WTC11 (cell line): ENCODE results near the gene SPRY2. TPM values are rescaled to one million over a fixed set of nuclear protein-coding genes. Genes with fewer than 3 reads are reported as not detected.

ENCODE experiments used
- ATAC-seq: fragments of 200-7000 bp; cut with Tn5 transposase; 2 replicates; pipeline ENCODE4 v1.10.0; 2021; ENCODE audit warnings: mild to moderate bottlenecking, moderate library complexity
- CTCF ChIA-PET: fragments of 300-600 bp; sonication (Branson Sonifier 250); formaldehyde crosslinking; loops from one replicate; lab custom pipeline; 2021; ENCODE audit warnings: antibody characterized with exemption; lab: Charles Lee
- POLR2A ChIA-PET: fragments of 350-600 bp; sonication (Branson Sonifier 250); formaldehyde crosslinking; loops from one replicate; lab custom pipeline; 2021; ENCODE audit warnings: antibody characterized with exemption; lab: Charles Lee
- DNase-seq: peaks from one replicate; pipeline ENCODE4 v3.0.0; 2021; ENCODE audit warnings: low spot score
- H3K27ac Mint-ChIP-seq: 2 replicates; pipeline ENCODE4 v1.8.0; 2021; ENCODE audit warnings: mixed read lengths
- H3K27me3 Mint-ChIP-seq: 2 replicates; pipeline ENCODE4 v1.8.0; 2021; ENCODE audit warnings: low read depth, mild to moderate bottlenecking, moderate library complexity, mixed read lengths
- H3K36me3 Mint-ChIP-seq: 2 replicates; pipeline ENCODE4 v1.8.0; 2021; ENCODE audit warnings: mixed read lengths
- H3K4me1 Mint-ChIP-seq: 2 replicates; pipeline ENCODE4 v1.8.0; 2022; ENCODE audit warnings: mixed read lengths
- H3K4me3 Mint-ChIP-seq: 2 replicates; pipeline ENCODE4 v1.8.0; 2021; ENCODE audit warnings: mild to moderate bottlenecking, moderate library complexity, mixed read lengths
- H3K9me3 Mint-ChIP-seq: 2 replicates; pipeline ENCODE4 v1.8.0; 2021; ENCODE audit warnings: mixed read lengths
- ATF3 ChIP-seq: sonication (generic); formaldehyde crosslinking; conservative IDR thresholded peaks from 2 replicates; pipeline ENCODE4 v1.8.1; 2022; ENCODE audit warnings: mild to moderate bottlenecking, missing genetic modification reagents
- CBFB ChIP-seq: sonication (generic); formaldehyde crosslinking; IDR thresholded peaks from 2 replicates; pipeline ENCODE4 v1.8.1; 2022; ENCODE audit warnings: mild to moderate bottlenecking, low read depth, missing genetic modification reagents
- ERG ChIP-seq: fragments of 250-450 bp; sonication (Bioruptor Pico); IDR thresholded peaks from 2 replicates; pipeline ENCODE4 v1.8.0; 2021; ENCODE audit warnings: mild to moderate bottlenecking
- GABPB1 ChIP-seq: sonication (generic); formaldehyde crosslinking; IDR thresholded peaks from 2 replicates; pipeline ENCODE4 v1.8.1; 2023; ENCODE audit warnings: mild to moderate bottlenecking, missing genetic modification reagents
- GRHL2 ChIP-seq: fragments of 250-450 bp; sonication (Bioruptor Pico); IDR thresholded peaks from 2 replicates; pipeline ENCODE4 v1.8.0; 2022; ENCODE audit warnings: mild to moderate bottlenecking, moderate library complexity; ENCODE audit not compliant: insufficient replicate concordance, severe bottlenecking
- HMGA2 ChIP-seq: fragments of 250-450 bp; sonication (Bioruptor Pico); IDR thresholded peaks from 2 replicates; pipeline ENCODE4 v1.4.0; 2021; ENCODE audit warnings: mild to moderate bottlenecking, moderate library complexity
- IRF1 ChIP-seq: sonication (generic); formaldehyde crosslinking; IDR thresholded peaks from 2 replicates; pipeline ENCODE4 v1.8.0; 2023; ENCODE audit warnings: missing genetic modification reagents
- JUN ChIP-seq: sonication (generic); formaldehyde crosslinking; IDR thresholded peaks from 2 replicates; pipeline ENCODE4 v1.8.0; 2023; ENCODE audit warnings: mild to moderate bottlenecking, missing genetic modification reagents
- TEAD1 ChIP-seq: sonication (generic); formaldehyde crosslinking; IDR thresholded peaks from 2 replicates; pipeline ENCODE4 v1.8.0; 2022; ENCODE audit warnings: mild to moderate bottlenecking, missing genetic modification reagents
- USF1 ChIP-seq: sonication (generic); formaldehyde crosslinking; IDR thresholded peaks from 2 replicates; pipeline ENCODE4 v1.8.0; 2022; ENCODE audit warnings: mild to moderate bottlenecking, missing genetic modification reagents
- ZNF263 ChIP-seq: sonication (generic); formaldehyde crosslinking; IDR thresholded peaks from 2 replicates; pipeline ENCODE4 v1.8.1; 2022; ENCODE audit warnings: low read depth, mild to moderate bottlenecking, moderate library complexity, missing genetic modification reagents
- ZNF281 ChIP-seq: sonication (generic); formaldehyde crosslinking; IDR thresholded peaks from 2 replicates; pipeline ENCODE4 v1.8.0; 2023; ENCODE audit warnings: mild to moderate bottlenecking, missing genetic modification reagents
- ZNF512 ChIP-seq: sonication (generic); formaldehyde crosslinking; IDR thresholded peaks from 2 replicates; pipeline ENCODE4 v1.8.1; 2022; ENCODE audit warnings: missing genetic modification reagents, borderline replicate concordance
- ZNF532 ChIP-seq: fragments of 250-450 bp; sonication (Bioruptor Pico); IDR thresholded peaks from 2 replicates; pipeline ENCODE4 v1.9.0; 2021; ENCODE audit warnings: mild to moderate bottlenecking, borderline replicate concordance
- ZNF671 ChIP-seq: fragments of 250-450 bp; sonication (Bioruptor Pico); IDR thresholded peaks from 2 replicates; pipeline ENCODE4 v1.8.0; 2021; ENCODE audit warnings: mild to moderate bottlenecking
- total RNA-seq: library from RNA; stranded (reverse); gene quantifications from 3 replicates; pipeline ENCODE4 v1.2.3, GENCODE V29; 2021

SPRY2 gene
- total RNA-seq, 1 experiment from 2014 or later = 63.2 TPM

- peaks cover 5% of the 10 kb centered on the region for H3K36me3 Mint-ChIP-seq
- peaks cover 10% of the 10 kb centered on the region for H3K4me1 Mint-ChIP-seq
- DNase-seq = no peak
- no peak for ATAC-seq
- TF ChIP-seq CBFB (CRISPR knock-in tag) (no peak), USF1 (CRISPR knock-in tag) (no peak), GABPB1 (no peak), HMGA2 (CRISPR knock-in tag) (no peak), JUN (CRISPR knock-in tag) (no peak), ZNF532 (CRISPR knock-in tag) (no peak), GRHL2 (CRISPR knock-in tag) (no peak), ZNF671 (CRISPR knock-in tag) (no peak), TEAD1 (CRISPR knock-in tag) (no peak), ERG (CRISPR knock-in tag) (no peak), ATF3 (no peak), ZNF263 (CRISPR knock-in tag) (no peak), ZNF512 (CRISPR knock-in tag) (no peak), ZNF281 (CRISPR knock-in tag) (no peak), IRF1 (CRISPR knock-in tag) (no peak)
- ChIA-PET CTCF (no interaction called here), POLR2A (no interaction called here)
- H3K9me3 Mint-ChIP-seq = peaks cover 9% of the 10 kb centered on the region; the same call in 1 of the 2 replicates
- no peaks in the 10 kb centered on the region for H3K27me3 Mint-ChIP-seq
- H3K4me3 Mint-ChIP-seq = no peak overlapping the region
- 0 out of 2 replicates have a peak overlapping the region, but pooled peaks have one; percentile 2 for H3K27ac Mint-ChIP-seq
Observed at GRCh38 chr13:80319004-80319403, 21.9 kb downstream of the SPRY2 start.
